Spleen (tissue), 7 donors: ENCODE data around the gene INAVA.

Source experiments
- POLR2AphosphoS5 ChIP-seq, 3 donors: sonication (generic); formaldehyde crosslinking; IDR thresholded peaks; one replicate each; pipeline ENCODE4 v1.5.1; 2017; ENCODE audit warnings: antibody characterized with exemption in 3 of 3
- TF ChIP-seq, protein P1 (sequence below), 11 experiments: fragments of 200-600 bp in 7 of 11; fragments of 450-650 bp in 4 of 11; sonication (generic) in 4 of 11; IDR thresholded peaks in 8 of 11; conservative IDR thresholded peaks in 3 of 11; 1 replicate in 7 of 11; 2 replicates in 4 of 11; pipeline versions ENCODE4 v1.4.0 to v1.8.0; 2016 to 2021; ENCODE audit warnings: antibody characterized with exemption in 11 of 11, inconsistent platforms in 4 of 11, mild to moderate bottlenecking in 1 of 11
- donor health status: DM: no; HTN: no; CAD: no; lungs with moderate emphysema.
- donor health status: DM: no; HTN: no; CAD: no.
- donor health status: DM: no; HTN: no; CAD: no.

DNA sequence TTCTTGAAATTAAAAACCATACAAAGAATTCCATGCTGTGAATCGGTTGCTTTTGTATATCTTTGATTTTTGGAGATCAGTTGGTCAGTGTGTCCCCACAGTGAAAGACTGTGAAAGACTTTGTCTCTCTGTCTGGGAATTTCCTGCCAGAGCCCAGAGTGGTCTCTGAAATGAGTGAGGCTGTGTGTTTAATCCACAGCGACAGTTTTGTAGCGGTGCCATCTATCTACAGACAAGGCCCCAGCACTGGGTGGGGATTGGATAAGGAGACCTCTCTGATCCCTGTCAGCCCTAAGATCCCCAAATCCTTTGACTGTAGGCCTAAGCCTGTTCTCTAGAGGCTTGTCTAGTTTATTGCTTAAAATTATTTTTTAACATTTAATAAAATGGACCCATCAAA, 11.6 kb upstream of the INAVA start:
- TF ChIP-seq POLR2AphosphoS5 (IDR thresholded peaks at IDR 0.05) = no peak
- TF ChIP-seq, protein P1, sequence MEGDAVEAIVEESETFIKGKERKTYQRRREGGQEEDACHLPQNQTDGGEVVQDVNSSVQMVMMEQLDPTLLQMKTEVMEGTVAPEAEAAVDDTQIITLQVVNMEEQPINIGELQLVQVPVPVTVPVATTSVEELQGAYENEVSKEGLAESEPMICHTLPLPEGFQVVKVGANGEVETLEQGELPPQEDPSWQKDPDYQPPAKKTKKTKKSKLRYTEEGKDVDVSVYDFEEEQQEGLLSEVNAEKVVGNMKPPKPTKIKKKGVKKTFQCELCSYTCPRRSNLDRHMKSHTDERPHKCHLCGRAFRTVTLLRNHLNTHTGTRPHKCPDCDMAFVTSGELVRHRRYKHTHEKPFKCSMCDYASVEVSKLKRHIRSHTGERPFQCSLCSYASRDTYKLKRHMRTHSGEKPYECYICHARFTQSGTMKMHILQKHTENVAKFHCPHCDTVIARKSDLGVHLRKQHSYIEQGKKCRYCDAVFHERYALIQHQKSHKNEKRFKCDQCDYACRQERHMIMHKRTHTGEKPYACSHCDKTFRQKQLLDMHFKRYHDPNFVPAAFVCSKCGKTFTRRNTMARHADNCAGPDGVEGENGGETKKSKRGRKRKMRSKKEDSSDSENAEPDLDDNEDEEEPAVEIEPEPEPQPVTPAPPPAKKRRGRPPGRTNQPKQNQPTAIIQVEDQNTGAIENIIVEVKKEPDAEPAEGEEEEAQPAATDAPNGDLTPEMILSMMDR (IDR thresholded peaks at IDR 0.05 in 8 of 11, conservative IDR thresholded peaks at IDR 0.05 in 3 of 11) = no peak
